ENCODE data around the gene SLC25A24.
"Not testable (repeated sequence)": the region's sequence is repeated elsewhere in the genome, so short reads cannot be mapped to it uniquely, and the experiment has no call there.

SLC25A24 gene

GRCh38 chr1:108199781-108200686, at the start of gene SLC25A24:
Gene SLC25A24 (minus strand): TSS chr1:108200343. CDS start chr1:108200138, 205 bp downstream.
- peak; percentile 87 for DNase-seq

- DNase-seq: not testable (repeated sequence)
Observed at GRCh38 chr1:108243976-108244375, 43.8 kb upstream of the SLC25A24 start, which contains the start of gene NBPF4. Gene NBPF4 (minus strand): TSS chr1:108244076. CDS start chr1:108243761, 315 bp downstream.

- DNase-seq: not testable (repeated sequence)
Observed at GRCh38 chr1:108239426-108239825, 39.3 kb upstream of the SLC25A24 start.

- DNase-seq: not testable (repeated sequence)
Observed at GRCh38 chr1:108235308-108235707, 35.2 kb upstream of the SLC25A24 start.

GRCh38 chr1:108232183-108232582, 32.0 kb upstream of the SLC25A24 start:
- not testable (repeated sequence) for DNase-seq

- not testable (repeated sequence) for DNase-seq
Observed at GRCh38 chr1:108229976-108230375, 29.8 kb upstream of the SLC25A24 start.

- not testable (repeated sequence) for DNase-seq
Observed at GRCh38 chr1:108227772-108228171, 27.6 kb upstream of the SLC25A24 start.

- DNase-seq: not testable (repeated sequence)
Observed at GRCh38 chr1:108226855-108227254, 26.7 kb upstream of the SLC25A24 start.

- not testable (repeated sequence) for DNase-seq
Observed at GRCh38 chr1:108223226-108223625, 23.1 kb upstream of the SLC25A24 start.

GRCh38 chr1:108217515-108218174, 17.5 kb upstream of the SLC25A24 start:
- not testable (repeated sequence) for DNase-seq

- DNase-seq: not testable (repeated sequence)
Observed at GRCh38 chr1:108217007-108217406, 16.9 kb upstream of the SLC25A24 start.

- DNase-seq: not testable (repeated sequence)
Observed at GRCh38 chr1:108216028-108216890, 16.1 kb upstream of the SLC25A24 start.

GRCh38 chr1:108214641-108215465, 14.7 kb upstream of the SLC25A24 start:
- peak; percentile 40 for DNase-seq

- DNase-seq: no peak
Observed at GRCh38 chr1:108211014-108211413, 10.9 kb upstream of the SLC25A24 start.

GRCh38 chr1:108209456-108210108, 9.4 kb upstream of the SLC25A24 start:
- no peak for DNase-seq

- DNase-seq: no peak
Observed at GRCh38 chr1:108208724-108209446, 8.7 kb upstream of the SLC25A24 start.

GRCh38 chr1:108203582-108203981, 3.4 kb upstream of the SLC25A24 start:
- DNase-seq: not testable (repeated sequence)

- no peak for DNase-seq
Observed at GRCh38 chr1:108201687-108202086, 1.5 kb upstream of the SLC25A24 start.

GRCh38 chr1:108200687-108201051, 526 bp upstream of the SLC25A24 start:
- DNase-seq: peak; percentile 69

GRCh38 chr1:108199201-108199691, 897 bp downstream of the SLC25A24 start:
- peak; percentile 49 for DNase-seq
